ENCODE data around the gene NBEA.

GRCh38 chr13:35499676-35500075, 557.6 kb downstream of the NBEA start:
- no peak for TF ChIP-seq CTCF (conservative IDR thresholded peaks at IDR 0.05; ENCODE audit: low read depth in 2 of 2)
- no peak for TF ChIP-seq EZH2phosphoT487 (IDR thresholded peaks at IDR 0.05; ENCODE audit: unreplicated experiment)
- TF ChIP-seq POLR2AphosphoS5 (IDR thresholded peaks at IDR 0.05; ENCODE audit: low read depth) = no peak
- no peak for TF ChIP-seq EZH2 (IDR thresholded peaks at IDR 0.05; ENCODE audit: low read depth, unreplicated experiment)
- TF ChIP-seq NANOG (IDR thresholded peaks at IDR 0.05; ENCODE audit: borderline replicate concordance) = no peak

Measured in GM23338 (cell line).